ENCODE data around the gene EYA4.

The EYA4 gene

GRCh38 chr6:133245422-133245903 lies 4.3 kb downstream of the EYA4 start:
- ATAC-seq (replicated peaks; ENCODE audit: extremely low read depth, poor library complexity, severe bottlenecking) (no peak), DNase-seq (ENCODE audit: low spot score in 2 of 2) (no peak)
- H3K36me3 Mint-ChIP-seq (ENCODE audit: insufficient read depth), result no peaks in the 10 kb centered on the region
- peaks cover 6% of the 10 kb centered on the region for H3K9me3 Mint-ChIP-seq
- peaks cover 40% of the 10 kb centered on the region for H3K27me3 Mint-ChIP-seq
- no peak overlapping the region for H3K4me3 Mint-ChIP-seq
- no peak overlapping the region for H3K27ac Mint-ChIP-seq (ENCODE audit: low read depth)
- peaks cover 7% of the 10 kb centered on the region for H3K4me1 Mint-ChIP-seq

GRCh38 chr6:133247581-133247980 lies 6.4 kb downstream of the EYA4 start:
- Mint-ChIP-seq H3K27me3 (peaks cover 27% of the 10 kb centered on the region), H3K9me3 (peaks cover 6% of the 10 kb centered on the region), H3K27ac (ENCODE audit: low read depth) (no peak overlapping the region), H3K36me3 (ENCODE audit: insufficient read depth) (no peaks in the 10 kb centered on the region), H3K4me3 (no peak overlapping the region), H3K4me1 (peaks cover 7% of the 10 kb centered on the region)
- DNase-seq (ENCODE audit: low spot score in 2 of 2) (no peak), ATAC-seq (replicated peaks; ENCODE audit: extremely low read depth, poor library complexity, severe bottlenecking) (no peak)

- Mint-ChIP-seq H3K27me3 (peaks cover 19% of the 10 kb centered on the region), H3K36me3 (ENCODE audit: insufficient read depth) (no peaks in the 10 kb centered on the region), H3K4me3 (no peak overlapping the region), H3K27ac (ENCODE audit: low read depth) (no peak overlapping the region), H3K4me1 (no peaks in the 10 kb centered on the region), H3K9me3 (peaks cover 6% of the 10 kb centered on the region)
- DNase-seq (ENCODE audit: low spot score in 2 of 2) (no peak), ATAC-seq (replicated peaks; ENCODE audit: extremely low read depth, poor library complexity, severe bottlenecking) (no peak)
These were observed 7.3 kb downstream of the EYA4 start for GRCh38 chr6:133248241-133249001.

- Mint-ChIP-seq H3K27ac (ENCODE audit: low read depth) (no peak overlapping the region), H3K27me3 (peaks cover 12% of the 10 kb centered on the region), H3K4me1 (no peaks in the 10 kb centered on the region), H3K4me3 (no peak overlapping the region), H3K36me3 (ENCODE audit: insufficient read depth) (no peaks in the 10 kb centered on the region), H3K9me3 (peaks cover 6% of the 10 kb centered on the region)
- no peak for ATAC-seq (replicated peaks; ENCODE audit: extremely low read depth, poor library complexity, severe bottlenecking)
- DNase-seq (ENCODE audit: low spot score in 2 of 2), result no peak
These were observed 10.5 kb downstream of the EYA4 start for GRCh38 chr6:133251688-133252087.

GRCh38 chr6:133254552-133255228 lies 13.5 kb downstream of the EYA4 start:
- no peaks in the 10 kb centered on the region for H3K4me1 Mint-ChIP-seq
- H3K4me3 Mint-ChIP-seq, result no peak overlapping the region
- no peak for ATAC-seq (replicated peaks; ENCODE audit: extremely low read depth, poor library complexity, severe bottlenecking)
- H3K27ac Mint-ChIP-seq (ENCODE audit: low read depth), result no peak overlapping the region
- H3K36me3 Mint-ChIP-seq (ENCODE audit: insufficient read depth), result no peaks in the 10 kb centered on the region
- H3K9me3 Mint-ChIP-seq, result peaks cover 2% of the 10 kb centered on the region
- H3K27me3 Mint-ChIP-seq, result peaks cover 4% of the 10 kb centered on the region
- DNase-seq (ENCODE audit: low spot score in 2 of 2), result no peak

DNA sequence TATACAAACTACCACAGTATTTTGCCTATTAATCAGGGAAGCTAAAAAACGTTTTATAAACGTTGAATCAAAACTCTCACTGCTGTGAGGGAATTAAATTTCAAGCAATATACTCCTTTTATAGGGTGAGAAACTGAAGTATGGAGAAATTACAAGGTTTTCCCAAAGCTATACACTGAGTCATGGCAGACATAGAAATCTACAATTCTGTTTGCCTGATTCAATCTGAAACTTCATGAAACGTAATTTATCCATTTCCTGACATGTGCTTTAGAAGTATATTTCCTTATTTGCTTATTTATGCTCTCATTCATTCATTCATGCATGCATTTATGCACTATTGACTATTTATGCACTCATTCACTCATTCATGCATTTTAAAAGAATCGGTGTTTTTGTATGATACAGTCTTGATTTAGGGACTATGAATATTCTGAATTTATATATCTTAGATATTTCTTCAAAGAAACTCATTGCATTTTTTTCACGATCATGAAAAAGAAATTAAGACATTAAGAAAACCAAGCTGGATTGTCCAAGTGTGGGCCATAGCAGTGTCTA lies 16.5 kb downstream of the EYA4 start:
- Mint-ChIP-seq H3K4me3 (no peak overlapping the region), H3K27ac (ENCODE audit: low read depth) (no peak overlapping the region), H3K36me3 (ENCODE audit: insufficient read depth) (no peaks in the 10 kb centered on the region), H3K27me3 (no peaks in the 10 kb centered on the region), H3K9me3 (no peaks in the 10 kb centered on the region), H3K4me1 (no peaks in the 10 kb centered on the region)
- no peak for DNase-seq (ENCODE audit: low spot score in 2 of 2)
- no peak for ATAC-seq (replicated peaks; ENCODE audit: extremely low read depth, poor library complexity, severe bottlenecking)

- DNase-seq (ENCODE audit: low spot score in 2 of 2) (no peak), ATAC-seq (replicated peaks; ENCODE audit: extremely low read depth, poor library complexity, severe bottlenecking) (no peak)
- H3K9me3 Mint-ChIP-seq, result peaks cover 5% of the 10 kb centered on the region
- no peak overlapping the region for H3K27ac Mint-ChIP-seq (ENCODE audit: low read depth)
- no peaks in the 10 kb centered on the region for H3K36me3 Mint-ChIP-seq (ENCODE audit: insufficient read depth)
- no peaks in the 10 kb centered on the region for H3K27me3 Mint-ChIP-seq
- H3K4me1 Mint-ChIP-seq, result no peaks in the 10 kb centered on the region
- H3K4me3 Mint-ChIP-seq, result no peak overlapping the region
These were observed 18.4 kb downstream of the EYA4 start for GRCh38 chr6:133259561-133259960.

GRCh38 chr6:133262804-133263203 lies 21.6 kb downstream of the EYA4 start:
- no peak overlapping the region for H3K4me3 Mint-ChIP-seq
- ATAC-seq (replicated peaks; ENCODE audit: extremely low read depth, poor library complexity, severe bottlenecking), result no peak

GRCh38 chr6:133265066-133265465 lies 23.9 kb downstream of the EYA4 start:
- Mint-ChIP-seq H3K9me3 (peaks cover 5% of the 10 kb centered on the region), H3K27me3 (no peaks in the 10 kb centered on the region), H3K36me3 (ENCODE audit: insufficient read depth) (no peaks in the 10 kb centered on the region), H3K4me3 (no peak overlapping the region), H3K27ac (ENCODE audit: low read depth) (no peak overlapping the region), H3K4me1 (no peaks in the 10 kb centered on the region)
- ATAC-seq (replicated peaks; ENCODE audit: extremely low read depth, poor library complexity, severe bottlenecking) (no peak), DNase-seq (ENCODE audit: low spot score in 2 of 2) (no peak)

More at GRCh38 chr6:133262804-133263203, 21.6 kb downstream of the EYA4 start:
- peaks cover 5% of the 10 kb centered on the region for H3K9me3 Mint-ChIP-seq
- H3K4me1 Mint-ChIP-seq, result no peaks in the 10 kb centered on the region
- no peak for DNase-seq (ENCODE audit: low spot score in 2 of 2)
- no peak overlapping the region for H3K27ac Mint-ChIP-seq (ENCODE audit: low read depth)
- H3K36me3 Mint-ChIP-seq (ENCODE audit: insufficient read depth), result no peaks in the 10 kb centered on the region
- H3K27me3 Mint-ChIP-seq, result no peaks in the 10 kb centered on the region

- no peak overlapping the region for H3K27ac Mint-ChIP-seq (ENCODE audit: low read depth)
- no peaks in the 10 kb centered on the region for H3K27me3 Mint-ChIP-seq
- peaks cover 5% of the 10 kb centered on the region for H3K9me3 Mint-ChIP-seq
- H3K4me1 Mint-ChIP-seq, result no peaks in the 10 kb centered on the region
- no peak overlapping the region for H3K4me3 Mint-ChIP-seq
- DNase-seq (ENCODE audit: low spot score in 2 of 2) (no peak), ATAC-seq (replicated peaks; ENCODE audit: extremely low read depth, poor library complexity, severe bottlenecking) (no peak)
- H3K36me3 Mint-ChIP-seq (ENCODE audit: insufficient read depth), result no peaks in the 10 kb centered on the region
These were observed 25.0 kb downstream of the EYA4 start for GRCh38 chr6:133266186-133266585.

DNA sequence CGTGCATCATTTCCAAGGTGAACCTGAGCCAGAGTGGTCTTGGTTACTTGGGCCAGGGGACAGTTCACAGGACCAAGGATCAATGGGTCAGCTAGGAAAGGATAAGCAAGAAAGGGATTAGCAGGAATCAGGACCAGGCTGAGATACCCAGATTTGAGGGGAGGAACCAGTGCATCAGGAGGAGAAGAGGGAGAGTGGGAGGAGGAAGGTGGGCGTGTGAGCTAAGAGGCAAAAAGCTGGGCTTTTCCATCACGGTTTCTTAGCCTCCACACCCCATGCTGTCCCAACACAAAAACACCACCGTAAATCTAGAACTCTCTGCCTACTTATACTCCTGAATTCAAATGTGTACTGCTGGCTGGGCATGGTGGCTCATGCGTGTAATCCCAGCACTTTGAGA lies 27.5 kb downstream of the EYA4 start:
- Mint-ChIP-seq H3K4me3 (no peak overlapping the region), H3K9me3 (peaks cover 5% of the 10 kb centered on the region), H3K36me3 (ENCODE audit: insufficient read depth) (no peaks in the 10 kb centered on the region), H3K4me1 (no peaks in the 10 kb centered on the region), H3K27ac (ENCODE audit: low read depth) (no peak overlapping the region), H3K27me3 (no peaks in the 10 kb centered on the region)
- no peak for DNase-seq (ENCODE audit: low spot score in 2 of 2)
- ATAC-seq (replicated peaks; ENCODE audit: extremely low read depth, poor library complexity, severe bottlenecking), result no peak

- H3K4me3 Mint-ChIP-seq, result no peak overlapping the region
- ATAC-seq (replicated peaks; ENCODE audit: extremely low read depth, poor library complexity, severe bottlenecking), result no peak
- no peak overlapping the region for H3K27ac Mint-ChIP-seq (ENCODE audit: low read depth)
- H3K36me3 Mint-ChIP-seq (ENCODE audit: insufficient read depth), result no peaks in the 10 kb centered on the region
- H3K27me3 Mint-ChIP-seq, result no peaks in the 10 kb centered on the region
- H3K9me3 Mint-ChIP-seq, result no peaks in the 10 kb centered on the region
- no peak for DNase-seq (ENCODE audit: low spot score in 2 of 2)
- no peaks in the 10 kb centered on the region for H3K4me1 Mint-ChIP-seq
These were observed 33.7 kb downstream of the EYA4 start for GRCh38 chr6:133274813-133275212.

DNA sequence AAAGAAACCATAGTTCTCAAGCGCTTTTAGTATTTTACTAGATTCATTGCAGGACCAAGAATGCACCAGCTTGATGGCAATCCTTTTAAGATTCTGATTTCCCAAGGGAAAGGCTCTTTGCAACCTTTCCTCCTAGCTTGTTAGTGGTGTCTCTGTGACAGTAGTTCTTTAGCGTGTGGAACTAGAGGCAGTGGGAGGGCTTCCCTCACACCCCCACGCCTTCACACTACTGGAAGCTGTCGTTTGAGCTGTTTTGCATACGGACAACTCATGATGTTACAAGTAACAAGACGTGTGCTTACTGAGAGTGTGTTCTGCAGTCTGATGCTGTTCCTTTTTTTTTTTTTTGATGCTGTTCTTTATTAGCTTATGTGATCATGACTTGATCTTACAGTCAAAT lies 34.1 kb downstream of the EYA4 start:
- H3K27me3 Mint-ChIP-seq, result no peaks in the 10 kb centered on the region
- H3K4me1 Mint-ChIP-seq, result no peaks in the 10 kb centered on the region
- H3K27ac Mint-ChIP-seq (ENCODE audit: low read depth), result no peak overlapping the region
- H3K4me3 Mint-ChIP-seq, result no peak overlapping the region
- no peak for DNase-seq (ENCODE audit: low spot score in 2 of 2)
- H3K9me3 Mint-ChIP-seq, result no peaks in the 10 kb centered on the region
- ATAC-seq (replicated peaks; ENCODE audit: extremely low read depth, poor library complexity, severe bottlenecking), result no peak
- H3K36me3 Mint-ChIP-seq (ENCODE audit: insufficient read depth), result no peaks in the 10 kb centered on the region
